NCI-H2196 treated with DMSO at 0.1 percent for 48 hours (cell line): ENCODE measurements around the gene PROKR2.

Source experiments
- DNase-seq: peaks from one replicate; lab custom pipeline; 2025; ENCODE audit not compliant: unreplicated experiment; lab: John Stamatoyannopoulos, UW

PROKR2 gene

GRCh38 chr20:5290596-5290995 is 26.2 kb downstream of the PROKR2 start:
- no peak for DNase-seq

- no peak for DNase-seq
These were observed 34.2 kb downstream of the PROKR2 start for GRCh38 chr20:5282561-5282960.

GRCh38 chr20:5279661-5280060 is 37.1 kb downstream of the PROKR2 start:
- no peak for DNase-seq

GRCh38 chr20:5272268-5272667 is 44.5 kb downstream of the PROKR2 start:
- no peak for DNase-seq

- DNase-seq = no peak
These were observed 46.2 kb downstream of the PROKR2 start for GRCh38 chr20:5270603-5271002.

- DNase-seq = no peak
These were observed 48.3 kb downstream of the PROKR2 start for GRCh38 chr20:5268449-5268848.

GRCh38 chr20:5267092-5267491 is 49.7 kb downstream of the PROKR2 start:
- DNase-seq = no peak
